NCI-H2227 (cell line): ENCODE results near the gene ATOSB.

Source experiments
- DNase-seq: peaks from one replicate; lab custom pipeline; 2025; ENCODE audit not compliant: unreplicated experiment; lab: John Stamatoyannopoulos, UW

The ATOSB gene

GRCh38 chr9:35114113-35114839 is 1.4 kb downstream of the ATOSB start:
- DNase-seq: peak; percentile 94

GRCh38 chr9:35112257-35113020 is 3.2 kb downstream of the ATOSB start:
- no peak for DNase-seq

GRCh38 chr9:35111001-35111933 is 4.4 kb downstream of the ATOSB start:
- peak; percentile 96 for DNase-seq

GRCh38 chr9:35110327-35110761 is 5.3 kb downstream of the ATOSB start:
- peak; percentile 22 for DNase-seq

- no peak for DNase-seq
These were observed 6.6 kb downstream of the ATOSB start for GRCh38 chr9:35108946-35109575.

- no peak for DNase-seq
These were observed 7.2 kb downstream of the ATOSB start for GRCh38 chr9:35108461-35108860.

- DNase-seq: no peak
These were observed 8.1 kb downstream of the ATOSB start for GRCh38 chr9:35107297-35108290.

- no peak for DNase-seq
These were observed 9.3 kb downstream of the ATOSB start for GRCh38 chr9:35106343-35106730.

GRCh38 chr9:35105571-35106342 is 9.9 kb downstream of the ATOSB start:
- no peak for DNase-seq

- no peak for DNase-seq
These were observed 10.5 kb downstream of the ATOSB start for GRCh38 chr9:35105126-35105525.

- no peak for DNase-seq
These were observed 11.1 kb downstream of the ATOSB start for GRCh38 chr9:35104586-35104985.

- no peak for DNase-seq
These were observed 11.9 kb downstream of the ATOSB start for GRCh38 chr9:35103660-35104191.

- DNase-seq: peak; percentile 94
These were observed 12.6 kb downstream of the ATOSB start, which contains the start of gene STOML2 for GRCh38 chr9:35102769-35103659. Gene STOML2, minus strand, starts transcription at chr9:35103131. Its CDS starts 37 bp downstream, at chr9:35103094.

GRCh38 chr9:35102465-35102768 is 13.2 kb downstream of the ATOSB start:
- DNase-seq: no peak

GRCh38 chr9:35097573-35097972 is 18.1 kb downstream of the ATOSB start:
- DNase-seq: no peak

GRCh38 chr9:35096035-35096849 is 19.4 kb downstream of the ATOSB start, which contains the start of gene PIGO:
Gene PIGO, minus strand, starts transcription at chr9:35096591. Its CDS starts 1,026 bp downstream, at chr9:35095565.
- peak; percentile 89 for DNase-seq

GRCh38 chr9:35091536-35091935 is 24.1 kb downstream of the ATOSB start:
- no peak for DNase-seq
